ENCODE data around the gene MCC.

DNA sequence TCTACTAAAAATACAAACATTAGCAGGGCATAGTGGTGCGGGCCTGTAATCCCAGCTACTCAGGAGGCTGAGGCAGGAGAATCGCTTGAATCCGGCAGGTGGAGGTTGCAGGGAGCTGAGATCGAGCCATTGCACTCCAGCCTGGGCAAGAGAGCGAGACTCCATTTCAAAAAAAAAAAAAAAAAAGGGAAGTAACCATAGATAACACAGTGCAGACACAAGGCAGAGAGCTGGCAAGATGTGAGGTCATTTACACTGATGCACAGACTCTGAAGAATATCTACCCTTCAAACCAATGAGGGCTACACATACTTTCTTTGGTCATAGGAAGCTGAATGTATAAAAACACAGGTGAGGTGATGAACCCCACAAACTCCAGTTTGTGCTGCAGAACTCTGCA lies 379.8 kb downstream of the MCC start:
- TF ChIP-seq POLR2A (IDR thresholded peaks at IDR 0.05; ENCODE audit: low read depth, low read length) (no peak), POLR2AphosphoS5 (IDR thresholded peaks at IDR 0.05; ENCODE audit: low read depth, low read length) (no peak), TAF1 (IDR thresholded peaks at IDR 0.05; ENCODE audit: low read depth, low read length) (no peak), SPI1 (IDR thresholded peaks at IDR 0.05; ENCODE audit: low read depth, low read length) (no peak), POU2F2 (IDR thresholded peaks at IDR 0.05; ENCODE audit: low read depth, low read length) (no peak), PAX5 (IDR thresholded peaks at IDR 0.05; ENCODE audit: insufficient read depth, low read length, severe bottlenecking) (no peak)

Data from GM12891 (cell line).